Ecto neural progenitor cell (in vitro differentiated cells): ENCODE data around the gene LSM11.

Experiments
- DNase-seq: peaks from one replicate; pipeline ENCODE4 v3.0.0-alpha.2; 2018; ENCODE audit warnings: low spot score

Gene LSM11

DNA sequence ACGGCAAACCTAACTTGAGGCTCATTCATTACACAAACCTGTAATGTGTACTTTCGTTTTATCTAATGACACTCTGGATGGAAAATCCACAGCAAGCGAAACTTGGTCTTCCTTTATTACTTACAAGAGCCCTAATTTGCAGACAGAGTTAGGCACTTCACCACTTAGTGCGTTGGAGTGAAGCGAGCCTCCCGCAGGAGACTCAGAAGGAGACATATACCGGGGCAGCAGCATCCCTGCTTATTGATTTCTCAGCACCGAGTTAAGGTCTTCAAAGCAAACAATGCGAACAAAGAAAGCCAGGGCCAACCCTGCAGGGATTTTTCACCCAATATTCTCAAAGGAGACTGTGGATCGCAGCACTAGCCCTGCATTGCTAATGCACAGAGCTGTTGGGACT is 28.6 kb downstream of the LSM11 start:
- no peak for DNase-seq

DNA sequence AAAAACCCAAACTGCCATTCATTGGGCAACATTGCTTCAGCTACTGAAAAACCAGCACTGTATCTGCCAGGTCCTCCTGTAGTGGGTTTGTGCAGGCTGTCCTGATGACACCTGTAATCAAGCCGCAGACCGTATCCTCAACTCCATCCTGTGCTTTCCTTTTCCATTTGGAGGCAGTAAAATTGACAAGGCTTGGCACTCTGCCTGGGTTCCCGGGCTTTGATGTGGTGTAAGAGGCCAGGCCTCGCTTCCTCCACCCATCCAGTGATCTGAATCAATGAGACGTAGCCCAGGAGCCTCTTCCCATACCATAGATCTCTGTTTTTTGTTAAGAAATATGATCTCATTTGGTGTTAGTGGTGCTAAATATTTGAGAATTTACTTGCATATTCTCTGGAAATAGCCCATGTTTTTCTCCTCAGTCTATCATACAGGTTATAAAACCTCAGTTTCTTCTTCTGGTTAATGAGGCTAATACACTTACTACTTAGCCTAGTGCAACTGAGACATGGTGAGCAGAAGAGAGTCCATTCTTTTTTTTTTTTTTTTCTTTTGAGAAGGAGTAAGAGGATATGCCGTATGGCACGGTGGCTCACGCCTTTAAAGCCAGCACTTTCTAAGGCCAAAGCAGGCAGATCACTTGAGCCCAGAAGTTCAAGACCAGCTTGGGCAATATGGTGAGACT is 34.8 kb downstream of the LSM11 start:
- no peak for DNase-seq

- DNase-seq = no peak
Measured at GRCh38 chr5:157779221-157779620, 35.7 kb downstream of the LSM11 start.

- DNase-seq = no peak
Measured at GRCh38 chr5:157785801-157786200, 42.3 kb downstream of the LSM11 start.

GRCh38 chr5:157793301-157793700 is 49.8 kb downstream of the LSM11 start:
- DNase-seq = no peak

GRCh38 chr5:157799578-157799977 is 56.1 kb downstream of the LSM11 start:
- no peak for DNase-seq

DNA sequence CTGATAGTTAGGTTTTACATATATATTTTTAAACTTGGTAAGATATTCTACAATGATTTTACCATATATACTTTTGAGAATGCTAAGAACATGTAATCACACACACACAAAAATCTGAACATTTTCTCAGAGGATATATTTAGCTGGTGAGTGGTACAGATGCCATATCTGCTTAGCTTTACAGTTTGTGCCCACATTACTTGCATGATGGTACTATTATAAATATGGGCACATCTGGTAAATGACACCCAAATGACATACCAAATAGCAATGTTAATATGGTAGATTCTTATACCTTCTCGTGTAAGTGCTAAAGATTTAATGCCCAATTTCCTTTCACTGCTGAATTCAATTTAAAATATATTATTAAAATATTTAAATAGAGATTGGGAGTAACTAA is 56.6 kb downstream of the LSM11 start:
- no peak for DNase-seq

DNA sequence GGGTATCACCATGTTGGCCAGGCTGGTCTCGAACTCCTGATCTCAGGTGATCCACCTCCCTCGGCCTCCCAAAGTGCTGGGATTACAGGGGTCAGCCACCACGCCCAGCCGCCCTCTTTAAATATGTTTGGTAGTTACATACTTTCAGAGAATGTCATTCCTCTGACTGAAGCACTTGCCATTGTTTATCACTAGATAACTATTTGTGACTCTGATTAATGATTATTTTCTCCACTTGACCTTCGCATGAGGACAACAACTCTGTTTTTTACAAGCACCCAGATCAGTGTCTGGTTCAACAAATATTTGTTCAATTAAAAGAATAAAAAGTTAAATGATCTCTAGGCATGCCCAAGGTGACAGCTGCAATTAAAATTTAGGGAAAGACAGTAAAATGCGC is 59.2 kb downstream of the LSM11 start:
- no peak for DNase-seq

DNA sequence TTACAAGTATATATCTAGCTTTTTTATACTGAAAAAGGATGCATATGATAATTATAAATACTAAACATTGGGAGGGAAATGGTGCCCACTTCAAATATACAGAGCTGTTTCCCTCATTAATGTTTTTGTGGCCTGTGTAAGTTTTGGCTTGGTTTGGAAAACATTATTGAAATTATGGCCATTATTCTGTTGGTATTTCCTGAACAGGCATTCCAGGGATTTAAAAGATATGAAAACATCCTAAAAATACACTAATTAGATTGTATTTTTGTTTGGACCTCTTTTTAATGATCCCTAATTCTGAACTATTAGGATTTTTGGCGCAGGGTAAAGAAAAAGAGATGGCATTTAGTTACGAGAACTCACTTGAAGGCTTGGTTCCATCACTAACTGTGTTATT is 64.5 kb downstream of the LSM11 start:
- DNase-seq = no peak
